Epidermal melanocyte (primary cell): ENCODE data around the gene HSPB7.
A peak's percentile ranks its signal among the peaks of the same experiment; 100 is the strongest.
"Not testable (repeated sequence)": the region's sequence is repeated elsewhere in the genome, so short reads cannot be mapped to it uniquely, and the experiment has no call there.

ENCODE experiments used
- DNase-seq: peaks from one replicate; pipeline ENCODE4 v3.0.0; 2011; ENCODE audit warnings: low spot score; ENCODE audit not compliant: insufficient read length

Gene HSPB7

DNA sequence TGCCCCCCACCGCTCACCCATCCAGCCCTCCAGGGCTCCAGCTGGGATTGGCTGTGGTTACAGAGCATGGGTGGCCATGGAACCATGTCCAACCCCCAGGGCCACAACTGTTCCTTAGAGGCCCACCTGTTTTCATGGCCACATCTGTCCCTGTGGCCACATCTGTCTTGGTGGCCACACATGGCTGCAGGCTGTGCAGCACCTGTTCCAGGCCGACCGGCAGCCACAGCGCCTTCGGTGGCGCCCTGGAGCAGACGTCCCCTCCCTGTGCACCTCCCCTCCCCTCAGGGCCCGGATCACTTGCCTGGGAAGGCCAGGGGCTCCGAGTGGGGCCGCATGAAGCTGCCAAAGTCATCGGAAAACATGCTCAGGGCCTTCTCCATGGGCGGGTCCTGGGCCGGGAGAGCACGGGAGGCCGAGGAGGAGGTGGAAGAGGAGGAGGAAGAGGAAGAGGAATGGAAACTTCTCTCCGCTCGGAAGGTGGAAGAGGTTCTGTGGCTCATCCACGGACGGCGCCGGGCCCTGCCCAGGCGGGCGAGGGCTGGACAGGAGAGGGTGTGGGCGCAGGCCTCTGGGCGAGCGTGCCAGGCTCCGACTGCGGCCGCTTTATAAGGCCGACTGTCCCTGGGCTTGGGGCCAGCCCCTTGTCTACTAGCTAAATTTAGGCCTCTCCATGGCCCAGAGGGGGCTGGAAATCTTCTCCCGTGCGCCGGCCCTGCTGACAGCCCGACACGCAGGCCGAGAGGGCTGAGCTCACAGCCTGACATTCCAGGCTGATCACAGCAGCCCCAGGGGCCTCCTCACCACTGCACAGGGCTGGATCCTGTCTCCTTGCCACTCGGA is at the start of gene HSPB7:
Gene HSPB7, minus strand, starts transcription at position 583 of the 843 bp plus-strand sequence. Its CDS starts 80 bp downstream, at position 503.
- DNase-seq: peak; percentile 91

DNA sequence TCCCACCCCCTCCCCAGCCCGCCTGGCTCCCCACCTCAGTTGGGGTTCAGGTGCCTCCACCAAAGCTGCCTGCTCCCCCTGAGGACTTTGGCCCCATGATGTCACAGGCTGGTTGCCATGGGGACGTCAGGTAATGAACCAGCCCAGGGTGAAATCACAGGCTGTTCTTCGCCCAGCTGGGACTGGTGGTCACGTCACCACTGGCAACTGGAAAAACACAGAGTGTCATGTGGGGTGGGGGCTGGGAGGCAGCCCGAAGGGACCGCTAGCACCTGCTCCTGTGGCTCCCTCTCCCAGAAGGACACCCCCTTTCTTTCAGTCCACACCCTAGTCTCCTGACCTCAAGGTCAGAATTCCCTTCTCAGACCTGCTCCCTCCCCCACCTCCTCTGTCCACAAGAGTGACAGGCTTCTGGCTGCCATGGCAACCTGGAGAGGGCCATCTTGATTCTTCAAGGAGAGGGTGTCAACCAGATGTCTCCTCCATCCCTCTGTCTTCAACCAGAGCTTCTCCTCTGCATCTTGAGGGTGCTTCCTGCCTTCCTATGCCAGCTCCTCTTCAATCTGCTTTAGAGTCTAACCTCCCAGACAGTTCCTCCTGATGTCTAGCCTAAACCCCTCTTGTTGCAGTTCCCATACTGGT is 49.4 kb upstream of the HSPB7 start:
- DNase-seq: no peak

DNA sequence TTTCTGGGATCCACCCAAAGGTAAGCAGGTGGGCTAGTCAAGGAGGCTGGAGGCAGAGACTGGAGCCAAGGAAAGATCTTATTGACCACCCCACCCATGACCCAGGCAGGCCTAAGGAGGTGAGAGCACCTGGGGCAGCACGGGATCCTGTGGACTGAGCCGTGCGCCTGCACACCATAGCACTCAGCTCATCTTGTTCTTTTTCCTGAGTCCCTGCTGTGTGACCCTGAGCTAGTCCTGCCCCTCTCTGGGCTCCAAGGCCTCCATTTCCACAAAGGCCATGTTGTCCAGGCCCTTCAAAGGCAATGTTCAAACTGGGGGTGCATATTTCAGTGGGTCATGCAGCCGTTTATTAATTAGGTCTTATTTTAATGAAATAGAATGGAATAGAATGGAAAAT is 48.4 kb upstream of the HSPB7 start:
- DNase-seq: no peak

DNA sequence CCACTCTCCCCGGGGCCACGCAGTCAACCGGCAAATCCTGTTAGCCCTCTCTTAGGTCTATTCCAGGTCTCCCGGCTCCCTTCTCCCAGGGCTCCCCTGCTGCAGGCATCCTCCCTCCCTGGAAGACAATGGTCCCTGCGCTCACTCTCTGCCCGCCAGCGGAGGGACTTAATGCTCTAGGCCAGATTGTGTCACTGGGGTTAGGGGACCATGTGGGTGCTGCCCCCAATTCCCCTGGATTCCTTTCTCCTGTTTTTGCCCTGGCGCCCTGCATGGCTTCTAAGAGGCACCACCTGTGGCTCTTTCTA is 47.4 kb upstream of the HSPB7 start:
- no peak for DNase-seq

DNA sequence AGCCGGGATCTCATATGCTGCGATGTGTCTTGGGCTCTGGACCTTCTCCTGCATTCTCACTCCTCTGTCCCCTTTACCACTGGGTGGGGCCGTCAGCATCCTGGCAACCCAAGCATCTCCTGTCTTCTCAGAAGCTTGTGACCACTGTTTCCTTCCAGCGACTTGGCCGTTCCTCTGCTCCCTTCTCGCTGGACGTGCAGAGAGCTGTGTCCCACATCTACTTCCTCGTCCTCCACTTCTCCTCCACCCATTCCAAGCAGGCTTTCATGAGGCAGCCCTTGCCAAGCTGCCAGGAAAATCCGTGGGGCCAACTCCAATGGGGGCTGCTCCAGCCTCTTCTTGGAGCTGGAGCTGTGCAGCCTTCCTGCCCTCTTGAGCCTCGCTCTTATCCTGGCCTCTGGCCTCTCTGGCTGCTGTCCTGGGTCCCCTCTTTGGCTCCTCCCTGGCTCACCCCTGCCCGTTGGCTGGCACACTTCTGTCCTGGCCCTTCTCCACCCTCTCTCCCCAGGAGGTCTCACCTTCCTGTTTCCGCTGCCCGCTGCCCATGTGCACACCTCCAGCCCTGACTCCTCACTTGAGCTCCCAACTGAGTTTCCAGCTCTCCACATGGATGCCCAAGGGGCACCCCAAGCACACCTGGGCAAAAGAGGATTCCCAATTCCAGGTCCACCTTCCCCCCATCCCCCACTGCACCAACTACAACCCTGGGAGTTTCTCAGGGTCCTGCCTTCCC is 46.9 kb upstream of the HSPB7 start:
- no peak for DNase-seq

DNA sequence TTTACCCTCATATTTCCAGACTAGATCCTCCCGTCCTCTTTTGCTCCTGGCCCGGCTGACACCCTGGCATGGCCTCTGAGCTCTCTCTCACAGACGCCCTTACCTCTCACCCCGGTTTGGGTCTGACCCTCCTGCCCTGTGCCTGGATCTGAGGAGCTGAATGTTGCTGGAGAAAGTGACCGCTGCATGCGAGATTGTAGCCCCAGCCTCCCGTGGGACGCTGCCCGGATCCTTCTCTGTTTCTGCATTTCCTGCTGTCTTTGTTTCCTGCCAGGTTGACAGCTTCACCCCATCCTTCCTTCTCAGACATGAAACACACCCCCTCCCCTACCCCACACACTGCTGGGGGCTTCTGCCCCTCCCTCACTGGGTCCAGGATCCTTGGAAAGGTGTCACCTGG is 46.1 kb upstream of the HSPB7 start:
- no peak for DNase-seq

DNA sequence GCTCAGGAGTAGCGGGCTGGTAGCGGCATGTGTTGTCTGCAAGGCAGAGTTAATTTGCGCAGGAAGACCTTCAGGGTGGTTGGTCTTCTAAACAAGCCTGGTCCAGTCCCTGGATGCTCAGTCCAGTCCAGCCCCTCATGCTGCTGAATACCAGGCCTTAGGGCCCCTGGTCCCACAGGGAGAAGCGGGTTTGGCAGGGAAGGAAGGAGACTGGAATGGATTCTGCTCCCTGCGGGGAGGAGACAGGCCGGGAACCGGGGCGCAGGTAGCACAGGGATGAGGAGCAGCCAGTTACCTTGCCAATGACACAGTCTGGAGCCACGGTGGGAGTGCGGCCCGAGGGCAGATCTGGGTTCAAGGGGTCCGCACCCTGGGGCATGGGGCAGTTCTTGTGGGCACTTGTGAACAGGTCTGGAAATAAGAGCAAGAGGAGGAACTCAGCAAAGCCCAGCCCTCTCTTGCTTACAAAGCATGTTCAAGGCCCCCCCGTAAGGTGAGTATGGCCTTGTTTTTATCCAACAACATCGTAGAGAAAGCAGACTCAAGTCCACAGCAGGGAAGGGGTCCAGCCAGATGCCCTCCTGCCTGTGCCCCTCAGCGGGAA is 45.5 kb upstream of the HSPB7 start:
- DNase-seq: no peak

DNA sequence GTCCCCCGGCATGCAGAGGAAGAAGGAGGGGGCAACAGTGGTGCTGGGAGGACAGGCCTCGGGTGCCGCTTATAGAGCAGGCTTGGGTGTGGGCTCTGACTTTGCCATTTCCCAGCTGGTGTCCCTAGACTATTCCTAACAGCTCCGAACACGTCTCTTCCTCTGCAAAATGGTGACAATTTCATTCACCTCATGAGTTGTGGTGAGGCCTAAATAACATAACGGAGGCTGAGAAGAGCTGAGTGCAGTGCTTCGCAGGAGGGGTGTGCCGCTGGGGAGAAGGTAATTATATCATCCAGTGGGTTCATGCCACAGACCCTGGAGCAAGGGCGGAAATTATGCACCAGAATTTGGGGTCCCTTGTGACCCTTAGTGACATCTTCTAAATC is 44.8 kb upstream of the HSPB7 start:
- not testable (repeated sequence) for DNase-seq

DNA sequence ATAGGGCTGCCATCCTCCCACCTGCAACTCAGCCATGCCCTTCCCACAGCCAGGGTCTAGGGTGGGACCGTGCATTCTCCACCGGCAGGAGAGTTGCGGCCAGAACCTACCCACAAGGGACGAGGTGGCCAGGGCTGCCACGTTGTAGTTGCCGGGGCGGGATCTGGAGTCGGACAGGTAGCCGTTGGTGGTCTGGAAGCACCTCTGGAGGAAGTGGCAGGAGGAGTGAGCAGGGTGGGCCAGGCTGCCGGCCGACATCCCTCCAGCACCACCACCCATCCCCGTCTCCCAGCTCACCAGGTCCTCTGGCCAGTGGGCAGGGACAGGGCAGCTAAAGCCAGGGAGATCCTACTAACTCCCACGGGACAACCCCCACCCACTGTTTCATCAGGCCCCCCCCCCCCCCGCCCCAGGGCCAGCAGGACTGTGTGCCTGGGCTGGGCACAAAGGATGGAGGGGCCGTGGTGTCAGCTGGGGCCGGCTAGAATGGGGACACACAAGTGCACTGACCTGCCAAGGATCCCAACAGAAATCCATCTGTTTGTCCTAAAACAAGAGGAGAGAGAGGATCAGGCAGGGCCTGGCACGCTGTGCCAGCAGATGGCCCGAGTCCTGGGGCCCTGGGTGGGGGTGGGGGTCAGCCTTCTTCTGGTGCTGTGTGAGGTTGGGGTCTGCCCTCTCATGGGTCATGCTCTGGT is 44.3 kb upstream of the HSPB7 start:
- DNase-seq: not testable (repeated sequence)

DNA sequence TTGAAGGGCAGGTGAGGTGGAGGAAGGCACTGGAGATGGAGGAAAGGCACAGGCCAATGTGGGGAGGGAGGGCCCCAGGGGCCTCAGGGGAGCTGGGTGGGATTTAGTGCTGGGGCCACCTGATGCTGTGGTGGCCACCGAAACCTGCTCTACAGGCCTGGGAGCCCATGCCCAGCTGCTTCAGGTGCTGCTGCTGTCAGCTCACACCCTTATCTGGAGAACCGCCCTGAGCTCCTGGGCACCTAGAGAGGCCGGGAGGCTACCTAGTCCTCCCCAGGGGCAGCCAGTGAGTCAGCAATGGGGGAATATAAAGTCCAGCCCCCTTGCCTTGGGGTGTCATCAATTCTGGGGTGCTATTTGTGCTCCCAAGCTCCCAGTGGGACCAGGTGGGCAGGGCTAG is 43.4 kb upstream of the HSPB7 start:
- DNase-seq: no peak

DNA sequence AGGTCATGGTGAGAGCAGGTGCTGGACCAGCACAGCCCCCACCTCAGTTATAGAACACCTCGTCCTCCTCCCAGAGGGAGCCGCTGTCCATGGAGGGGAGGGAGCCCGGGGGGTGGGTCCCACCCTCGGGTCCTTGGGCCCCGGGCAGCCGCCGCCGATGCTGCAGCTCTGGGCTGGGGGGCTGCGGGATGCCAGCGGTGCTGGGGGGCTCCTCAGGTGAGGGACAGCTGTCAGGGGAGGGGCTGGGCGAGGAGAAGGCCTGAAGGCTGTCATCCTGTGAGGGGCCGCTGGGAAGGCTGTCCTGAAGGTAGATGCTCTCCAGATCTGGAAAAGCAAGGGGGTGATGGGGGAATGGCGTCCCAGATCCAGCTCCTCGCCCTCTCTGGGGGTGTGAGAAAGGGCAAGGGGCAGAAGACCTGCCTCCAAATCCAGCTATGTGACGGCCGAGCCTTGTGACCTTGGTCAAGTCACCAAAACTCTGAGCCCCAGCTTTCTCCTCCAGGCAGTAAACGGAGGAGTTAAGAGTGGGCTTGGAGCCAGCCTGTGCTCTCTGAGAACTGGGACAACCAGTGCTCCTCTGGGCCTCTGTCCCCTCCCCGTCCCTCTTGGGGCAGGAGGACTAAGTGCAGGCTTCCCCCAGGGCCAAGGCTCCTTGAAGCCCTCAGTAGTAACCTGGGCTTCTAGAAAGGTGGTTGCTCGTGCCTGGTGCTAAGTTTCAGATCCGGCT is 40.7 kb upstream of the HSPB7 start:
- not testable (repeated sequence) for DNase-seq

DNA sequence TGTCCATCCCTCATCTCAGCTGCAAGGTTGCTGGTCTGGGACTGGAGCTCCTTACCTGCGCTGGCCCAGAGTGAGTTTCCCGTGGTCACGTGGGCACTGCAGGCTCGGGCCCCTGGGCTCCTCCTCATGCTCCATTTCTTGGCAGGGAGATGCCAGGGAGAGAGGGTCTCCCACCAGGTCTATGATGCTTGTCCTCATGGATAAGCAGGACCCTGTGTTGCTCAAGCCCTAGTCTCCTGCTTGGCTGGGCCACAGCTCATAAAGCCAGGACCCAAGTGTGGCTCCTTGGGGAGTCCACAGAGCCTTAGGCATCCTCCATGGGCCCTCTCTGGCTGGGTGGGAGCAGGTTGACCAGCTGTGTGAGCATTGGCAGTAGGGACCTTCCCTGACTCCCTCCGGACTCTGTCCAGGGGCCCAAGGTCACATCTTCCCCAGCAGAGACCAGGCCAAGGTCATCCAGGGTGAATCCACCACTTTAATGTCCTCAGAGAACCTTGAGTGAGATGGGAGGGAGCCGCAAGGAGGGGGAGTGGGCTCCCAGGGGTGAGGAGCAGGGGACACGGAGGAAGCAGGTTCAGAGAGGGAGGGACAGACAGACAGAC is 39.6 kb upstream of the HSPB7 start:
- not testable (repeated sequence) for DNase-seq

DNA sequence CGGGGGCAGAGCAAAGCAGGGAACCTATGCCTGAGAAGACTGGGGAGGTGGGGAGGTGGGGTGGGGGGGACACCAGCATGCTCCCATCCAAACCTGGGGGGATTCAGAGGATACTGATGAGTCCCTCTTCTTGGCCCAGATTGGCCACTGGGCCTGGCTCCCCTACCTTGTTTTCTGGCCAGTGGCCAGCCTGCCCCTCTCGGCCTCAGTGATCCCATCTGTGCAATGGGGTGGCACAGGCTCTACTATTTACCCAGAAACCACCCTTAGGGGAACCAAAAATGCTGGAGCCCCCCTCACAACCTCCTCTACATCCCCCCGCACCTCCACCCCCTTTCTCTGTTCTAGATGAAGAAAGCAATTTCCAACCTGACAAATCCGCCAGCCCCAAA is 38.7 kb upstream of the HSPB7 start:
- not testable (repeated sequence) for DNase-seq

DNA sequence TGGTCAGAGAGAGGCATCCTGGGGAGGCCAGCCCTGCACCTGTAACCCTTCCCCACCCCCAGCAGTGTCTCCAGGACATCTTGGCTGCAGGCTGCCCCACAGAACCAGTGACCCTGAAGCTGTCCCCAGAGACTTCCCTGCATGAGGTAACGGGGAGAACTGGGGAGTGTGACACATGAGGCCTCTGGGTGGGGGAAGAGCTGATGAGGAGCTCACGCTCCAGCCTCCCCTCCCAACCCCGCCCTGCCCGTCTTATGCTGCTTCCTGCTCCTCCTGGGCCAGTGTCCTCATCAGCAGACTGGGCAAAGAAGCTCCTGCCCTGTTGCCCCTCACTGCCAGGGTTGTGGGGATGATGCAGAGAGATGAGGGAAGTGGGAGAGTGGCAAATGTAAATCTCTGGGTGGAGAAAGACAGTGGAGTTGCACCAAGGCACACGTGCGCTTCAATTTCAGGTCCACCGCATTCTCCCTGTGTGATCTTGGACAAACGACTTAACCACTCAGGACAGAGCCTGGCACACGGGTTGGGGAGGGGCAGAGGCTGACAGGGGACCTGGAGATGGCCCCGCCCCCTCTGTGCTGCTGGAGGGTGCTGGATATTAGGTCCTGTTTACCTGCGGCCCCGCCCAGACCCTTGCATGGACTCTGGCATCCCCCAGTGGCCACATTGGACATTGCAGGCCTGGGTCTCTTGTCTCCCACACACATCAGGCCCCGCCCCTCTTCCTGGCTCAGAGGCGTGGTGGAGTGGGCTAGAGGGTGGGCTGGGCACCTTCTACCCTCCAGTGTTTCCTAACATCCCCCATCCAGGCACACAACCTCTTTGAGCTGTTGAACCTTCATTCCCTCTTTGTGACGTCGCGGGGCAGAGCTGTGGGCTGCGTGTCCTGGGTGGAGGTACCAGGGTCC is 38.0 kb upstream of the HSPB7 start:
- peak; percentile 88 for DNase-seq

DNA sequence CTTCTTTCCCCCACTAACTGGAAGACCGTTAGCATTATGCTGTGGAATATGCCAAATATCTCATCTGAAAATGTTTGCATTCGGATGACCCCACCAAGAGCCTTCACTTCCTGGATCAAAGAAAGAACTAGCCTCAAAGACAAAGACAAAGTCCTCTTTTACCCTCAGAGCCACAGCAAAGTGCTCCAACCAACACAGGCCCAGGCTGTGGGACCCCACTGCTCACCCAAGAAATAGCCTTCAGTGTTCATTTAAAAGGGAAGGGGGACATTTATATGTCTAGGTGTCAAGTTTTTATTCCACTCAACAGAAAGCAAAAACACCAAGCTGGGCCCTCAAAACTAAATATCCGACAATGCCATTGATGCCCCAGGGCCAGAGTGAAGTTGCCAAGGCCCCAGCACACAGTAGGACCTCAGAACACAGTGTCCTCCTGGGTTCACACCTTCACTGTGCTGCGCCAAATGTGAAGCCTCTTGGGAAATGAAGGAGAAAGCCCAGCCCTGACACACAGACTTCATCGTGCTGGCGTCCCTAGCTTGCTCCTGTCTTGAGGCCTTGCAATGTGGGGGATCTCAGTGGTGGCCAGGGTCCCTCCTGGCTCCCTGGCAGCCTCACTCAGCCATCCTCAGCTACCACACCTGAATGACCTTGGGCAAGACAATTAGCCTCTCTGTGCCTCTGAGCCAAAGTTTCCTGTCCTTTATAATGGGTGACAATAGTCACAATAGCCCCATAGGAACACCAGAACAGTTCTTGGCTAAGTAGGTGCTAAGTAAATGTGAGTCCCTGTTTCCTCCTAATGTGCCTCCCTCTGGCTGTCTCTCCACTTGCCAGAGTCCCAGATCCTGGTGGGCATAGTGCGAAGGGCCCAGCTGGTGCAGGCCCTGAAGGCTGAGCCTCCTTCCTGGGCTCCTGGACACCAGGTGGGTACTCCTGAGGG is 37.0 kb upstream of the HSPB7 start:
- DNase-seq: no peak

DNA sequence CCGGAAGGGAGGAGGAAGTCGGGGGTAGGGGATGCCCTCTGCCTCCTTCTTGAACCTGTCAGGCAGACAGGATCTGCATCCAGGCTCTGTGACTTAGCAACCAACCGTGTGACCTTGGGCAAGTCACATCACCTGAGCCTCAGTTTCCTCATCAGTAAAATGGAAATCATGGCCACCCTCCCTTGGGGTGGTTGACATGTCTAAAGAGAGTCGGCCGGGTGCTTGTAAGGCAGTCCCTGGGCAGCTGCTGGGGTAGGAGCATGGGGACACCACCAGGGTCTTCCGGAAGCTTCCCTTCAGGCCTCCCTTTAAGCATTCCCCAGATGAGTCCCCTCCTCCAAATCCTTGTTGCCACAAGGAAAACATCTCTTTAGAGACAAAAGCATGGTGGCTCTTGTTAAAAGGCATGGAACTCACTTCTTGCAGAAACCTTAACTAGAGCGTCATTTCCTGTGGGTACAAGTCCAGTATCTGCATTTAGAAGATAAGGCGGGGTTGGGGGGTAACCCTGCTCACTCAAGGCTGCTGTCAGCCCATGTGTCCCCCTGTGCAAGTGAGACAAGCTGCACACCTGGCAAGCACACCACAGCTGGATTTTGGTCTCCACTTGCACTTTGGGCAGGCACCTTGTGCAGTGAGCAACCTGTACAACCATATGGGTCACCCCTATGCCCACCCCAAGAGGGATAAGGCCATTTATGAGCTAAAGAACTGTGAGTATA is 36.1 kb upstream of the HSPB7 start:
- no peak for DNase-seq

DNA sequence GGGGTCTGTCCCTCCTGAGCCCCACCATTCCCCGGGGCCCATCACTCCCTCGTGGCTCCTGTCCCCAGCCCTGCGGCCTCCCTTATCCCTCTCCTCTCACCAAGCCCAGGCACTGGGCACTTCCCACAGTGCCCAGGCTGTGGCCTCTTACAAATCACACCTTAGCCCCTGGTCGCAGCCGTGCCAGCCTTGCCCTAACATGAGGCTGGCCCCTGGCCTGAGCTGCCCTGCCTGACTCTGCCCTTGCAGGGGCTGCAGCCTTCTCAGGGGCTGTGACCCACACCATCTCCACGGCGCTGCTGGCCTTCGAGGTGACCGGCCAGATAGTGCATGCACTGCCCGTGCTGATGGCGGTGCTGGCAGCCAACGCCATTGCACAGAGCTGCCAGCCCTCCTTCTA is 34.1 kb upstream of the HSPB7 start:
- not testable (repeated sequence) for DNase-seq
